ENCODE measurements around the gene LSP1.

DNA sequence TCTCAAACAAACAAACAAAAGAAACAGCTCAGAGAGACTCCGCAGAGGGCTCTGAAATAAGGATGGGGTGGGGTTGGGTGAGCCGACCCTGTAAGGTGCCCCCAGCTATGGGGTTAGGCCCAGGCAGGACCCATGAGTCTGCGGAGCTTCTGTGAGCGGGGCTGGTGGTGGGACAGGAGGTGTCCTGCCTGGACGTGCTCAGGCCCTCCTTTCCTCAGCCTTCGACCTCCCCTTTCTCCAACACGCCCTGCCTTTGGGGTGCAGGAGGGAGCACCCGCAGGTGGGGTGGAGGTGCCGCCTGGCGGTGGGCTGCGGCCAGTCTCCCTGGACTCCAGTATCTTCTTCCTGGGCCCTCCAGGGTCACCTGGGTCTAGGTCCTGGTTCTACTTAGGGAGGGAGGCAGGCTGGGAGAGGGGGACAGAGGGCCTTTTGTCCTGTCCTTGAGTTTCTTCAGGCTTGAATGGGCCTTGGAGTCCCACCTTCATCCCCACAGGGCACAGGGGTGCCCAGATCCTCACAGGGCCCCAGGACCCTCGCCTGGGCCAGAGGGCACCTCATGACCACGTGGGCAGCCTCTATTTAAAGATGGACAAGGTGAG is 26.6 kb downstream of the LSP1 start:
- TF ChIP-seq, protein P1, sequence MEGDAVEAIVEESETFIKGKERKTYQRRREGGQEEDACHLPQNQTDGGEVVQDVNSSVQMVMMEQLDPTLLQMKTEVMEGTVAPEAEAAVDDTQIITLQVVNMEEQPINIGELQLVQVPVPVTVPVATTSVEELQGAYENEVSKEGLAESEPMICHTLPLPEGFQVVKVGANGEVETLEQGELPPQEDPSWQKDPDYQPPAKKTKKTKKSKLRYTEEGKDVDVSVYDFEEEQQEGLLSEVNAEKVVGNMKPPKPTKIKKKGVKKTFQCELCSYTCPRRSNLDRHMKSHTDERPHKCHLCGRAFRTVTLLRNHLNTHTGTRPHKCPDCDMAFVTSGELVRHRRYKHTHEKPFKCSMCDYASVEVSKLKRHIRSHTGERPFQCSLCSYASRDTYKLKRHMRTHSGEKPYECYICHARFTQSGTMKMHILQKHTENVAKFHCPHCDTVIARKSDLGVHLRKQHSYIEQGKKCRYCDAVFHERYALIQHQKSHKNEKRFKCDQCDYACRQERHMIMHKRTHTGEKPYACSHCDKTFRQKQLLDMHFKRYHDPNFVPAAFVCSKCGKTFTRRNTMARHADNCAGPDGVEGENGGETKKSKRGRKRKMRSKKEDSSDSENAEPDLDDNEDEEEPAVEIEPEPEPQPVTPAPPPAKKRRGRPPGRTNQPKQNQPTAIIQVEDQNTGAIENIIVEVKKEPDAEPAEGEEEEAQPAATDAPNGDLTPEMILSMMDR (IDR thresholded peaks at IDR 0.05; ENCODE audit: poor library complexity): no peak
- TF ChIP-seq EZH2 (IDR thresholded peaks at IDR 0.05; ENCODE audit: borderline replicate concordance): no peak
